ENCODE results near the gene ST3GAL5. TPM values are rescaled to one million over a fixed set of nuclear protein-coding genes. Genes with fewer than 3 reads are reported as not detected.

ST3GAL5 gene
- total and polyA plus RNA-seq, 10 donors, result 18.7 to 124 (median 74.1) TPM

- peak; percentile 50 for DNase-seq
- WGBS, 5 donors, result 68 to 90% (median 74%) methylated on average over 8 of the region's 8 CpGs
- Histone ChIP-seq H3K4me1 (peaks cover 6 to 79% (median 38%) of the 10 kb centered on the region in 6 donors), H3K4me3 (no peak overlapping the region), H3K27me3 (replicated peaks in 1 of 7) (no peaks in the 10 kb centered on the region), H3K27ac (peak overlapping the region in 3 of 8 donors; percentile 13 to 43 (median 36)), H3K9me3 (no peaks in the 10 kb centered on the region), H3K36me3 (peaks cover 0 to 5% (median 0%) of the 10 kb centered on the region in 6 donors)
- intact Hi-C loops (cut with DNase I; ENCODE audit: low total_unique reads), result loop anchor here (10.0 kb wide), 1 partner anchor 48 kb away; no protein-coding TSS in a partner anchor
- TF ChIP-seq POLR2AphosphoS5 (IDR thresholded peaks at IDR 0.05) (peak in 2 of 3 donors; percentile 12 to 35), POLR2A (IDR thresholded peaks at IDR 0.05) (no peak)
These were observed 95.9 kb downstream of the ST3GAL5 start for GRCh38 chr2:85792783-85793441.

- Histone ChIP-seq H3K4me1 (peaks cover 6 to 73% (median 33%) of the 10 kb centered on the region in 6 donors), H3K27ac (peak overlapping the region in 1 of 8 donors; percentile 11), H3K36me3 (peaks cover 0 to 14% (median 0%) of the 10 kb centered on the region in 6 donors), H3K9me3 (no peaks in the 10 kb centered on the region), H3K4me3 (no peak overlapping the region), H3K27me3 (replicated peaks in 1 of 7) (peaks cover 0 to 4% (median 0%) of the 10 kb centered on the region in 7 donors)
- intact Hi-C loops (cut with DNase I; ENCODE audit: low total_unique reads), result loop anchor here (10.0 kb wide), 1 partner anchor 47 kb away; no protein-coding TSS in a partner anchor
- DNase-seq, result peak; percentile 52
- 81 to 89% (median 87%) methylated on average over 18 to 22 of the region's 22 CpGs for WGBS, 5 donors
- no peak for TF ChIP-seq CTCF (IDR thresholded peaks at IDR 0.05 in 8 of 11, conservative IDR thresholded peaks at IDR 0.05 in 3 of 11)
- no peak for TF ChIP-seq POLR2A (IDR thresholded peaks at IDR 0.05)
- TF ChIP-seq POLR2AphosphoS5 (IDR thresholded peaks at IDR 0.05), result no peak
These were observed 96.9 kb downstream of the ST3GAL5 start for GRCh38 chr2:85791704-85792565.

- TF ChIP-seq CTCF (IDR thresholded peaks at IDR 0.05 in 8 of 11, conservative IDR thresholded peaks at IDR 0.05 in 3 of 11) (no peak), POLR2A (IDR thresholded peaks at IDR 0.05) (no peak), POLR2AphosphoS5 (IDR thresholded peaks at IDR 0.05) (no peak)
- Histone ChIP-seq H3K4me1 (peaks cover 5 to 73% (median 24%) of the 10 kb centered on the region in 6 donors), H3K4me3 (no peak overlapping the region), H3K36me3 (peaks cover 0 to 21% (median 0%) of the 10 kb centered on the region in 6 donors), H3K27ac (no peak overlapping the region), H3K9me3 (no peaks in the 10 kb centered on the region), H3K27me3 (replicated peaks in 1 of 7) (peaks cover 0 to 16% (median 0%) of the 10 kb centered on the region in 7 donors)
- intact Hi-C loops (cut with DNase I; ENCODE audit: low total_unique reads), result loop anchor here (10.0 kb wide), 1 partner anchor 46 kb away; no protein-coding TSS in a partner anchor
- peak; percentile 72 for DNase-seq
- WGBS, 5 donors, result 56 to 72% (median 59%) methylated on average over 12 of the region's 12 CpGs
These were observed 98.1 kb downstream of the ST3GAL5 start for GRCh38 chr2:85790499-85791188.

- Histone ChIP-seq H3K4me3 (no peak overlapping the region), H3K27me3 (replicated peaks in 1 of 7) (peaks cover 0 to 22% (median 0%) of the 10 kb centered on the region in 7 donors), H3K27ac (no peak overlapping the region), H3K36me3 (peaks cover 0 to 21% (median 0%) of the 10 kb centered on the region in 6 donors), H3K4me1 (peaks cover 3 to 73% (median 29%) of the 10 kb centered on the region in 6 donors), H3K9me3 (no peaks in the 10 kb centered on the region)
- TF ChIP-seq CTCF (IDR thresholded peaks at IDR 0.05 in 8 of 11, conservative IDR thresholded peaks at IDR 0.05 in 3 of 11) (no peak), POLR2AphosphoS5 (IDR thresholded peaks at IDR 0.05) (no peak), POLR2A (IDR thresholded peaks at IDR 0.05) (no peak)
- intact Hi-C loops (cut with DNase I; ENCODE audit: low total_unique reads), result loop anchor here (10.0 kb wide), 1 partner anchor 45 kb away; no protein-coding TSS in a partner anchor
- WGBS, 5 donors, result 55 to 70% (median 65%) methylated on average over 2 to 4 of the region's 4 CpGs
- DNase-seq, result peak; percentile 17
These were observed 98.8 kb downstream of the ST3GAL5 start for GRCh38 chr2:85790032-85790431.
